ENCODE results near the gene ALK.

- no peak for TF ChIP-seq GATA2 (IDR thresholded peaks at IDR 0.05; ENCODE audit: low read depth, low read length)
- no peak; the same call in 1 of the 2 replicates for TF ChIP-seq GATA3 (IDR thresholded peaks at IDR 0.05; ENCODE audit: low read depth, low read length)
Observed at GRCh38 chr2:29587402-29588190, 333.8 kb downstream of the ALK start.
